ENCODE measurements around the gene EID2B. TPM values are rescaled to one million over a fixed set of nuclear protein-coding genes. Genes with fewer than 3 reads are reported as not detected.

Gene EID2B
- total and polyA plus RNA-seq, 2 of the 13 experiments (the other 11 are each of a cell fraction or from before 2014, with no cell fraction given): 2.5 to 3.7 TPM

GRCh38 chr19:39502640-39503417 is 29.8 kb downstream of the EID2B start (continued):
- TF ChIP-seq ATAD3A (CRISPR knock-in tag; IDR thresholded peaks at IDR 0.05) (peak; percentile 96), ZSCAN22 (CRISPR knock-in tag; IDR thresholded peaks at IDR 0.05) (peak; percentile 88; the same call in 1 of the 2 replicates), ZNF891 (CRISPR knock-in tag; IDR thresholded peaks at IDR 0.05) (peak; percentile 90), HMGA1 (CRISPR knock-in tag; conservative IDR thresholded peaks at IDR 0.05) (no peak), GATAD1 (CRISPR knock-in tag; IDR thresholded peaks at IDR 0.05) (peak; percentile 31; the same call in 1 of the 2 replicates), ZNF281 (CRISPR knock-in tag; IDR thresholded peaks at IDR 0.05; ENCODE audit: borderline replicate concordance) (peak; percentile 67), ARNT (IDR thresholded peaks at IDR 0.05) (no peak), ZNF432 (CRISPR knock-in tag; IDR thresholded peaks at IDR 0.05; ENCODE audit: borderline replicate concordance) (no peak), NCOA1 (CRISPR knock-in tag; IDR thresholded peaks at IDR 0.05) (peak; percentile 65; the same call in 1 of the 2 replicates), ZFP37 (CRISPR knock-in tag; IDR thresholded peaks at IDR 0.05; ENCODE audit: borderline replicate concordance) (peak; percentile 76; the same call in 1 of the 2 replicates), ZNF556 (CRISPR knock-in tag; IDR thresholded peaks at IDR 0.05; ENCODE audit: borderline replicate concordance) (peak; percentile 78; the same call in 1 of the 2 replicates), HOXA5 (CRISPR knock-in tag; IDR thresholded peaks at IDR 0.05) (0 out of 2 replicates have a peak, but pooled peaks have one; percentile 50), TIGD3 (CRISPR knock-in tag; IDR thresholded peaks at IDR 0.05; ENCODE audit: borderline replicate concordance) (no peak), KLF15 (CRISPR knock-in tag; IDR thresholded peaks at IDR 0.05; ENCODE audit: borderline replicate concordance) (peak; percentile 96; the same call in 1 of the 2 replicates), CBX1 (IDR thresholded peaks at IDR 0.05; ENCODE audit: low read depth) (no peak), CBFB (CRISPR knock-in tag; IDR thresholded peaks at IDR 0.05) (no peak), ZNF546 (CRISPR knock-in tag; conservative IDR thresholded peaks at IDR 0.05) (peak; percentile 99), ZNF674 (CRISPR knock-in tag; IDR thresholded peaks at IDR 0.05; ENCODE audit: low read depth) (no peak), ZNF704 (CRISPR knock-in tag; IDR thresholded peaks at IDR 0.05; ENCODE audit: borderline replicate concordance) (peak; percentile 95; the same call in 1 of the 2 replicates), TERF1 (CRISPR knock-in tag; IDR thresholded peaks at IDR 0.05) (peak; percentile 98), ZNF841 (CRISPR knock-in tag; IDR thresholded peaks at IDR 0.05; ENCODE audit: borderline replicate concordance) (peak; percentile 98), MAX (IDR thresholded peaks at IDR 0.05) (peak; percentile 99), ZFP36L1 (CRISPR knock-in tag; IDR thresholded peaks at IDR 0.05) (peak; percentile 96)

Data from HepG2 (cell line).